Stomach (tissue), 4 donors: ENCODE measurements around the gene FAM240A.

Experiments used
- POLR2A ChIP-seq, 4 donors: fragments of 450-650 bp; IDR thresholded peaks; one replicate each; pipeline ENCODE4 v1.6.1; 2016; ENCODE audit warnings: antibody characterized with exemption in 4 of 4, control low read depth in 2 of 4, mild to moderate bottlenecking in 1 of 4, moderate library complexity in 1 of 4
- POLR2AphosphoS5 ChIP-seq, 3 donors: sonication (generic); formaldehyde crosslinking; IDR thresholded peaks; one replicate each; pipeline ENCODE4 v1.6.1; 2016; ENCODE audit warnings: antibody characterized with exemption in 3 of 3
- TF ChIP-seq, protein P1 (sequence below), 7 experiments: fragments of 450-650 bp in 4 of 7; fragments of 200-600 bp in 3 of 7; sonication (generic) in 3 of 7; IDR thresholded peaks; one replicate each; pipeline ENCODE4 v1.5.1; 2016 to 2019; ENCODE audit warnings: antibody characterized with exemption in 7 of 7, control low read depth in 2 of 7, mild to moderate bottlenecking in 1 of 7

DNA sequence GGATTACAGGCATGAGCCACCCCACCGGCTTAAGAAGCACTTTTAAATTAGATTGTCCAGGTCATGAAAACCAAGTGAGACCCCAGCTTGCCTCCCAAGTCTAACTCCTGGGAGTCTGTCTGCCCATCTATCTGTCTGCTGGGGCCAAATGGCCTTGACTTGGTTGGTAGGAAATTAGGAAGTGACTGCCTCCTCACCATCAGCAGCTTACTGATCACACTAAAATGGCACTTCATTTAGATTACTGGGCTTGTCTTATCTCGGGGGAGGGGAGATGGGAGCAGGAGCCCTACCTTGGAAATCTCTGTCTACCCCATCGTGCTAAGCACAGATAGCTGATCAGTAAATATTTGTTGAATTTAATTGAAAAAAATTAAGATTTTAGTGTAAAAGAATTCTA lies 40.6 kb upstream of the FAM240A start:
- TF ChIP-seq, protein P1, sequence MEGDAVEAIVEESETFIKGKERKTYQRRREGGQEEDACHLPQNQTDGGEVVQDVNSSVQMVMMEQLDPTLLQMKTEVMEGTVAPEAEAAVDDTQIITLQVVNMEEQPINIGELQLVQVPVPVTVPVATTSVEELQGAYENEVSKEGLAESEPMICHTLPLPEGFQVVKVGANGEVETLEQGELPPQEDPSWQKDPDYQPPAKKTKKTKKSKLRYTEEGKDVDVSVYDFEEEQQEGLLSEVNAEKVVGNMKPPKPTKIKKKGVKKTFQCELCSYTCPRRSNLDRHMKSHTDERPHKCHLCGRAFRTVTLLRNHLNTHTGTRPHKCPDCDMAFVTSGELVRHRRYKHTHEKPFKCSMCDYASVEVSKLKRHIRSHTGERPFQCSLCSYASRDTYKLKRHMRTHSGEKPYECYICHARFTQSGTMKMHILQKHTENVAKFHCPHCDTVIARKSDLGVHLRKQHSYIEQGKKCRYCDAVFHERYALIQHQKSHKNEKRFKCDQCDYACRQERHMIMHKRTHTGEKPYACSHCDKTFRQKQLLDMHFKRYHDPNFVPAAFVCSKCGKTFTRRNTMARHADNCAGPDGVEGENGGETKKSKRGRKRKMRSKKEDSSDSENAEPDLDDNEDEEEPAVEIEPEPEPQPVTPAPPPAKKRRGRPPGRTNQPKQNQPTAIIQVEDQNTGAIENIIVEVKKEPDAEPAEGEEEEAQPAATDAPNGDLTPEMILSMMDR (IDR thresholded peaks at IDR 0.05): no peak
- TF ChIP-seq POLR2AphosphoS5 (IDR thresholded peaks at IDR 0.05) (no peak), POLR2A (IDR thresholded peaks at IDR 0.05) (no peak)
